Measurements from ENCODE around the gene GATB. TPM values are rescaled to one million over a fixed set of nuclear protein-coding genes. Genes with fewer than 3 reads are reported as not detected.

The GATB gene
- polyA plus RNA-seq, 1 donor = 17.4 TPM

- Histone ChIP-seq H3K27me3 (ENCODE audit: control insufficient read depth, insufficient read depth, low read length) (no peaks in the 10 kb centered on the region), H3K36me3 (ENCODE audit: control insufficient read depth, insufficient read depth, low read length) (peaks cover 33% of the 10 kb centered on the region), H3K4me1 (ENCODE audit: control insufficient read depth, insufficient read depth, low read length) (no peaks in the 10 kb centered on the region), H3K27ac (ENCODE audit: low read length) (no peak overlapping the region), H3K9me3 (ENCODE audit: control insufficient read depth, low read depth, low read length) (no peaks in the 10 kb centered on the region), H3K4me3 (ENCODE audit: low read length) (no peak overlapping the region)
- no CpG with 5 or more reads among the region's 3 CpGs for WGBS (ENCODE audit: insufficient coverage, low lambda C conversion rate)
- no peak for DNase-seq
Measured at GRCh38 chr4:151703401-151703800, 57.4 kb downstream of the GATB start.

- no peak for DNase-seq
- no peaks in the 10 kb centered on the region for H3K9me3 ChIP-seq (ENCODE audit: control insufficient read depth, low read depth, low read length)
- WGBS (ENCODE audit: insufficient coverage, low lambda C conversion rate) = no CpG with 5 or more reads among the region's 4 CpGs
- no peak overlapping the region for H3K27ac ChIP-seq (ENCODE audit: low read length)
- H3K4me3 ChIP-seq (ENCODE audit: low read length) = no peak overlapping the region
- H3K27me3 ChIP-seq (ENCODE audit: control insufficient read depth, insufficient read depth, low read length) = no peaks in the 10 kb centered on the region
- no peaks in the 10 kb centered on the region for H3K4me1 ChIP-seq (ENCODE audit: control insufficient read depth, insufficient read depth, low read length)
- peaks cover 28% of the 10 kb centered on the region for H3K36me3 ChIP-seq (ENCODE audit: control insufficient read depth, insufficient read depth, low read length)
Measured at GRCh38 chr4:151702256-151702655, 58.6 kb downstream of the GATB start.

GRCh38 chr4:151700566-151701316 lies 60.1 kb downstream of the GATB start:
- no peak overlapping the region for H3K27ac ChIP-seq (ENCODE audit: low read length)
- H3K27me3 ChIP-seq (ENCODE audit: control insufficient read depth, insufficient read depth, low read length) = no peaks in the 10 kb centered on the region
- H3K9me3 ChIP-seq (ENCODE audit: control insufficient read depth, low read depth, low read length) = no peaks in the 10 kb centered on the region
- no peaks in the 10 kb centered on the region for H3K4me1 ChIP-seq (ENCODE audit: control insufficient read depth, insufficient read depth, low read length)
- DNase-seq = no peak
- H3K36me3 ChIP-seq (ENCODE audit: control insufficient read depth, insufficient read depth, low read length) = peaks cover 27% of the 10 kb centered on the region
- WGBS (ENCODE audit: insufficient coverage, low lambda C conversion rate) = no CpG with 5 or more reads among the region's 16 CpGs
- no peak overlapping the region for H3K4me3 ChIP-seq (ENCODE audit: low read length)

GRCh38 chr4:151698213-151698612 lies 62.6 kb downstream of the GATB start:
- H3K36me3 ChIP-seq (ENCODE audit: control insufficient read depth, insufficient read depth, low read length) = peaks cover 20% of the 10 kb centered on the region

GRCh38 chr4:151694961-151695720 lies 65.7 kb downstream of the GATB start:
- peaks cover 6% of the 10 kb centered on the region for H3K36me3 ChIP-seq (ENCODE audit: control insufficient read depth, insufficient read depth, low read length)
- H3K9me3 ChIP-seq (ENCODE audit: control insufficient read depth, low read depth, low read length) = no peaks in the 10 kb centered on the region
- H3K27me3 ChIP-seq (ENCODE audit: control insufficient read depth, insufficient read depth, low read length) = no peaks in the 10 kb centered on the region
- no peak for DNase-seq
- H3K4me1 ChIP-seq (ENCODE audit: control insufficient read depth, insufficient read depth, low read length) = no peaks in the 10 kb centered on the region
- H3K4me3 ChIP-seq (ENCODE audit: low read length) = no peak overlapping the region
- no peak overlapping the region for H3K27ac ChIP-seq (ENCODE audit: low read length)
- WGBS (ENCODE audit: insufficient coverage, low lambda C conversion rate) = no CpG with 5 or more reads among the region's 13 CpGs

More at GRCh38 chr4:151698213-151698612, 62.6 kb downstream of the GATB start:
- DNase-seq = no peak
- H3K4me1 ChIP-seq (ENCODE audit: control insufficient read depth, insufficient read depth, low read length) = no peaks in the 10 kb centered on the region
- WGBS (ENCODE audit: insufficient coverage, low lambda C conversion rate) = 100% methylated on average over 5 of the region's 6 CpGs
- no peak overlapping the region for H3K4me3 ChIP-seq (ENCODE audit: low read length)
- H3K27me3 ChIP-seq (ENCODE audit: control insufficient read depth, insufficient read depth, low read length) = no peaks in the 10 kb centered on the region
- no peaks in the 10 kb centered on the region for H3K9me3 ChIP-seq (ENCODE audit: control insufficient read depth, low read depth, low read length)
- H3K27ac ChIP-seq (ENCODE audit: low read length) = no peak overlapping the region

GRCh38 chr4:151692821-151693673 lies 67.8 kb downstream of the GATB start:
- no peaks in the 10 kb centered on the region for H3K9me3 ChIP-seq (ENCODE audit: control insufficient read depth, low read depth, low read length)
- DNase-seq = no peak
- peaks cover 1% of the 10 kb centered on the region for H3K36me3 ChIP-seq (ENCODE audit: control insufficient read depth, insufficient read depth, low read length)
- H3K27ac ChIP-seq (ENCODE audit: low read length) = no peak overlapping the region
- WGBS (ENCODE audit: insufficient coverage, low lambda C conversion rate) = 100% methylated on average over 1 of the region's 18 CpGs
- no peaks in the 10 kb centered on the region for H3K27me3 ChIP-seq (ENCODE audit: control insufficient read depth, insufficient read depth, low read length)
- H3K4me3 ChIP-seq (ENCODE audit: low read length) = no peak overlapping the region
- H3K4me1 ChIP-seq (ENCODE audit: control insufficient read depth, insufficient read depth, low read length) = no peaks in the 10 kb centered on the region

- Histone ChIP-seq H3K27ac (ENCODE audit: low read length) (no peak overlapping the region), H3K27me3 (ENCODE audit: control insufficient read depth, insufficient read depth, low read length) (no peaks in the 10 kb centered on the region), H3K4me3 (ENCODE audit: low read length) (no peak overlapping the region), H3K9me3 (ENCODE audit: control insufficient read depth, low read depth, low read length) (no peaks in the 10 kb centered on the region), H3K4me1 (ENCODE audit: control insufficient read depth, insufficient read depth, low read length) (no peaks in the 10 kb centered on the region), H3K36me3 (ENCODE audit: control insufficient read depth, insufficient read depth, low read length) (peaks cover 6% of the 10 kb centered on the region)
- 100% methylated on average over 1 of the region's 6 CpGs for WGBS (ENCODE audit: insufficient coverage, low lambda C conversion rate)
- DNase-seq = no peak
Measured at GRCh38 chr4:151692443-151692782, 68.4 kb downstream of the GATB start.

- no CpG with 5 or more reads among the region's 14 CpGs for WGBS (ENCODE audit: insufficient coverage, low lambda C conversion rate)
- no peak overlapping the region for H3K27ac ChIP-seq (ENCODE audit: low read length)
- no peak for DNase-seq
- H3K27me3 ChIP-seq (ENCODE audit: control insufficient read depth, insufficient read depth, low read length) = no peaks in the 10 kb centered on the region
- H3K4me1 ChIP-seq (ENCODE audit: control insufficient read depth, insufficient read depth, low read length) = no peaks in the 10 kb centered on the region
- no peak overlapping the region for H3K4me3 ChIP-seq (ENCODE audit: low read length)
- H3K9me3 ChIP-seq (ENCODE audit: control insufficient read depth, low read depth, low read length) = no peaks in the 10 kb centered on the region
- peaks cover 9% of the 10 kb centered on the region for H3K36me3 ChIP-seq (ENCODE audit: control insufficient read depth, insufficient read depth, low read length)
Measured at GRCh38 chr4:151691639-151692442, 69.0 kb downstream of the GATB start.

- Histone ChIP-seq H3K36me3 (ENCODE audit: control insufficient read depth, insufficient read depth, low read length) (peaks cover 10% of the 10 kb centered on the region), H3K27ac (ENCODE audit: low read length) (no peak overlapping the region), H3K27me3 (ENCODE audit: control insufficient read depth, insufficient read depth, low read length) (no peaks in the 10 kb centered on the region), H3K4me3 (ENCODE audit: low read length) (no peak overlapping the region), H3K9me3 (ENCODE audit: control insufficient read depth, low read depth, low read length) (no peaks in the 10 kb centered on the region), H3K4me1 (ENCODE audit: control insufficient read depth, insufficient read depth, low read length) (no peaks in the 10 kb centered on the region)
- WGBS (ENCODE audit: insufficient coverage, low lambda C conversion rate) = 80% methylated on average over 1 of the region's 4 CpGs
- DNase-seq = no peak
Measured at GRCh38 chr4:151690876-151691275, 69.9 kb downstream of the GATB start.
